HG03439 (cell line): Measurements from ENCODE around the gene NF1.
"Not testable (repeated sequence)": the region's sequence is repeated elsewhere in the genome, so short reads cannot be mapped to it uniquely, and the experiment has no call there.

ENCODE experiments used
- ATAC-seq: cut with Tn5 transposase; IDR thresholded peaks from one replicate; pipeline ENCODE4 v1.9.1; 2021; ENCODE audit warnings: mild to moderate bottlenecking, moderate library complexity; ENCODE audit not compliant: unreplicated experiment

Gene NF1

DNA sequence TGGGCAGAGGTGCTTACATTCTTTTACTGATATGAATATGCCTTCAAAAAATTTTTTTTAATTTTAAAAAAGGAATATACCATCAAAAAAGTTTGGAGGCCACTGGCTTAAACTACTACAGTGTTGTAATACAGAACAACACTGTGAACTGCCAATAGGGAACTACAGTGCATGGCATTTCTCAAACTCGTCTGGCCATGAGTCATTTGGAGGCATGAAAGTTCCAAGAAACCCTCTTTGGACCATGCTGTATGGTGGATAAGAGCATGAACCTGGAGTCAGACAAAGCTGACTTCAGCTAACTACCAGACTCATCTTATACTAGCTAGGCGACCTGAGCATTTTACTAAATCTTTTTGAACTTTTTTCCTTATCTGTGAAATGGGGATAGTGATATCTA is 9.2 kb upstream of the NF1 start:
- no peak for ATAC-seq

DNA sequence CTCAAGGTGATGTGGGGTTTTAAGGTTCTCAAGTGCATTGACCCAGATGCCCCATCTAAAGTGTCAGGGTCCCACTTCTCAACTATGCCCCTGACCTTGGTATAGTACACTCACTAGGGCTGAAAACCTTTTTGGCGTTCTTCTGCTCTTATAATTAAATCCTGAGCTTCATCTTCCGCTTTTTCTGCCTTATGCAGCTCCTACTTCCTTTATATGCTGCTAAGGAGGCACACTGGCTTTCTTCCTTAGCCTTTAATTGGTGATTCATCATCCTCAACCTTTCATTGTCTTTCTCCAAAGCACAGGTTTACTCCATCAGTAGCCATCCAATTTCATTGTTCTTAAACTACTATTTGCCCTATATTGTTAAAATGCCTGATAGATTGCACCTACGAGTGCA is 5.3 kb upstream of the NF1 start:
- ATAC-seq = no peak

DNA sequence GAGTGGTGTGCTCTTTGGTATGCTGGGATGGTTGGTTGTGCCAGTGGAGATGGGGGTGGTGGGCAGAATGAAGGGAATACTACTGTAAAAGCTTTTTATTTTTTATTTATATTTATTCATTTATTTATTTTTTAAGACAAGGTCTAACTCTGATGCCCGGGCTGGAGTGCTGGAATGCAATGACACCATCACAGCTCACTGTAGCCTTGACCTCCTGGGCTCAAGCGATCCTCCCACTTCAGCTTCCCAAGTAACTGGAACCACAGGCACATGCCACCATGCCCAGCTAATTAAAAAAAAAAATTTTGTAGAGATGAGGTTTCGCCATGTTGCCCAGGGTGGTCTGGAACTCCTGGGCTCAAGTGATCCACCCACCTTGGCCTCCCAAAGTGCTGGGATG is 4.1 kb upstream of the NF1 start:
- not testable (repeated sequence) for ATAC-seq

DNA sequence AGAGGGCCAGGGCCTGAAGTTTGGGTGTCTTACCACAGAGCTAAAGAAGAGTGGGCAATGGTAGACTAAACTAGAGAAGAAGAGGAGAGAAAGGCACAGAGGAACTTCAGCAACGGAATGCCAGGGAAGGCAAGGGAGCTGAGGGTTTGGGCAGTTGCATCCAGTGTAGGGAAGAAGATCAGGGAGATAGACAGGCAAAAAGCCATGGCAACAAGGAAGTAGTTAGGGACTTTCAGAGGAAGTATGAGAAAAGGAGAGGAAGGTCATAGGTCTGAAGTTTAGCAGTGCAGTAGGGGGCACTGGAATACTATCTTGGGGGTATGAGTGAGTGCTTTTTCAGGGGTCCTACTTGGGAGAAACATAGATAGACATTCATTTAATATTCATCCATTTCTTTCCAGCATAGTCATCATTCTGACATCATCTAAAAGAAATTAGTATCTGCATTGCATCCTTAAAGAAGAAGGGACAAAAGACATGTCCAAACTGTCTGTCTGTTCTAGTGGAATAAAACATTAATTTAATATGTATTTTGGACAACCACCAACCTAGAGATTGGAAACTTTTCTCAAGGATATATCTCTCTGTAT is 2.2 kb upstream of the NF1 start:
- no peak for ATAC-seq

DNA sequence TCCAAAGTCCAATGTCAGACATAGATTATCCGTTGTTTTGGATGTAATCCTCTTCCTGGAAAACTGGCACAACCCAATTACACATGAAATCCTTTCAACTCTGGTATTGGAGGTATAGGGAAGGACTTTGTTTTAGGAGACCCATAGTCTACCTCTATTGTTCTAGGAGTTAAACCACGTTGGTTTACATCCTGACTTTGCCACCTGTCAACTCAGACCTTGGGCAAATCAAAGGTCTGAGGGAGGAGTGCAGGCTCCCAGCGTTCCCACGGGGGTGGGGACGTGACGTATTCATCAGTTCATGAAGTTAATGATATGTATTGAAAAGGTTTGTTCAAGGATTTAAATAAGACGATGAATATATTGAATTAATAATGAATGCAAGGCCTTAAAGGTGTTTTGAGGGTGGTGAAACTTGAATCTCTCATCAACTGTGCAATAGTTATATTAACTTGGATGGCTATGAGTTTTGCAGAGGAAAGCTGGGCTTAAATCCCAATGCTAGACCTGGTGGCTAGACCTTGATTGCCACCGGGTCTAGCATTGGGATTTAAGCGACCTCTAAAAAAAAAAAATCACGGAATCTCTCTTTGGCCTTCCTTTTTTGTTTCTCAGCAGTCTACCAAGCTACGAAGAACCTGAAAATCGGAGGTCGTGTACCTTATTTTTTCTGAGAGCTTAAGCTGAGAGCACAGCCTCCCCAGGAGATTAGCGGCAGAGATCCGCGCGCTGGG is 744 bp upstream of the NF1 start:
- ATAC-seq = no peak

DNA sequence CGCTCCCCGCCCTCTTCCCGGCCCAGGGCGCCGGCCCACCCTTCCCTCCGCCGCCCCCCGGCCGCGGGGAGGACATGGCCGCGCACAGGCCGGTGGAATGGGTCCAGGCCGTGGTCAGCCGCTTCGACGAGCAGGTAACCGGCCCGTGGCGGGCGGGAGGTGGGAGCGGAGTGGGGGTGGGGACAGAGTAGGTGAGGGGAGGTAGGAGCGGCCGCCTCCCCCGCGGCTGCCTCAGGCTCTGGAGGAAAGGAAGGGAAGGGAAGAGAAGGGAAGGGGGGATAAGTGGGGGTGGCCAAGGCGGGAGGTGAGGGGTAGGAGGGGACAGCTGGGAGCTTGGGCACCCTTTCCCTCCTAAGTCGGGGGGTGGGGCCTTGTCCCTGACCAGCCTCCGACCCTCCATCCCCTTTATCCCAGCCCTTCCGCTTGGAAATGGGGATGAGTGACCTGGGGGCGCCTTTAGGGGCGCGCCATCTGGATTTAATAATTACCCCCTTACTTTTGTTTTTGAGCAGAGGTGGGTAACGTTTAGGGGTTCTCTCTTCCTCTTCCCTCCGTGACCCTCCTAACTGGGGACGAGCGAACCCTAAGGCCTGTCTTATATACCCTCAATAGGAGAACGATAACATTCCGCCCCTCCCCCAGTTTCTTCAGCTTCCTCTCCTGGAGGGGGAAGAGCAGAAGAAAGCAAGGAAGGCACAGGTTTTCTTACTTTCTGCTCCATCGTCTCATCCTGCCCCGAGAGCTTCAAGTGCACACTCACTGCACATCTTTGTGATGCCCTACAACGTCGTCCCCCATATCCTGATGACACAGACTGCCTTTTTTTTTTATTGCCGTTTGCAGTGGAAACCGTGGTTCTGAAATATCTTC is 694 bp downstream of the NF1 start:
- peak; percentile 5 for ATAC-seq

DNA sequence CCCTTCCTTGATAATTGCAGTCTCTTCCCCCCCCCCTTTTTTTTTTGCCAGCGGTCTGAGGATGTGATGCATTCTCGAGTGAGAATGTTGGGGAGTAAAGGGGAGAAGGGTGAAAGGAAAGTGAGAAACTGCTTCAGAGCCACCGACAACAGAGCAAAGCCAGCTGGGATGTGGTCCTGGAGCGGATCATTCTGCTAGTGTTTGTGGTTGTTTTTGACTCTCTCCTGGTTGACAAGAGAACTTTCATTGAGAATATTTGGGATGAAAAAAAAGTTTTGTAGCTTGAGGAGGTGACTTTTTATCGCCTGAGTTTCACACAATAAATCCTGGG is 1.3 kb downstream of the NF1 start:
- no peak for ATAC-seq

DNA sequence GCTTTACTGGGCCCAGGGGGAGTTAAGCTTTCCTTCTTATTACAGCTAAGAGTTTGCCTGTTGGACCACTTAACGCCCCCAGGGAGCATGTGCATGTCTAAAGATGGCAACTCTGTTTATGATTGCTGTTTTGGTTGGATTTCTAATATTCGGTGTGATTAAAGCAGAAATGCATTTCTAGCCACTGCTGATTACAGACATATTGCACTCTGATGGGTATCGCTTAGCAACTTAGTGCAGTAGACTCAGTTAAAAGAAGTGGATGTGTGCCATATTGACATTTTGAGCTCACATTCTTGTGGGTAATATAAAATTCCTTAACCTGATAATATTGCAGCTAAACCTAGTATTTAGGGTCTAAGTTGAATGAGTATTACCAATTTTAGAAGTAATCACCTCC is 4.2 kb downstream of the NF1 start:
- no peak for ATAC-seq

DNA sequence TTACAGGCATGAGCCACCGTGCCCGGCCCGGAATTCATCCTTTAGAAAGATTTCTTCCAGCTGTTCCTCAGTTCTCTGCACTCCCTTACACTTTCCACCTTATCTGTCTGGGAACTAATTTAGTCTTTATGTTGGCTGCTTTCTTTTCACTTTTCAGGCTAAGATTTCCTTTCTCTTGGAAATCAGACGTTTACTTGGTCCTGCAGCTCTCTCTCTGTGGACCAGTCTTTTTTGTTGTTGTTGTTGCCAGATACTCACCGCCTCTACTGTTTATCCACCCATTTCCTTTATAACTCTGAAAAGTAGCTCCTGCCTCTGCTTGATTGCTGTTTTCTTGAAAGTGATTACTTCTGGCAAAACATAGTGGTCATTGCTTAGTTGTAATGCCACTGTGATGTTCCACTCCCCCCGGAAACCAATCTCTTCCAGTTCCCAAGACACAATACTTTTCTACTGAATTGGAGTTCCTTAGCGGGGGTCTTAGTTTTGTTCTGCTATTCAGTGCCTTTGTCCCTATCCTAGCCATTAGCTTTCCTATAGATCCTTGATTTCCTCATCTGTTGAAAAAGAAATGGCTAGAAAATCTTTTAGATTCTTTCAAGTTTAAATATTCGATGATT is 6.2 kb downstream of the NF1 start:
- ATAC-seq = no peak

DNA sequence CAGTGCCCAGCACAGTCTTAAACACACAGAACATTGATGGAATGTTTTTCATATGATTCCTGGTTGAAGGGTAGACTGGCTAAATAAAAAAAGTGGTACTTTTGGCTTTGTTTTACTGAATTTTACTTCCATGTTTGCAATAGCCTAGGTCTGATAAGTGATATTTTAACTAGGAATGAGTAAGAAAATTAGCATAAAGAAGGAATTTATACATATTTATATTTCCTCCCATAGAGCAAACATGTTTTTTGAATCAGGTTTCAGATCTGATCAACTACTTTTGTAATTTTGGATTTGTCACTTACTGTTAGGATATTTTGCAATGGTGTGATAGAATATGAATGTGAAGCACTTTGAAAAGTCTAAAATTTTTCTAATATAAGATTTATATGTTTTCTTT is 7.2 kb downstream of the NF1 start:
- ATAC-seq = no peak

DNA sequence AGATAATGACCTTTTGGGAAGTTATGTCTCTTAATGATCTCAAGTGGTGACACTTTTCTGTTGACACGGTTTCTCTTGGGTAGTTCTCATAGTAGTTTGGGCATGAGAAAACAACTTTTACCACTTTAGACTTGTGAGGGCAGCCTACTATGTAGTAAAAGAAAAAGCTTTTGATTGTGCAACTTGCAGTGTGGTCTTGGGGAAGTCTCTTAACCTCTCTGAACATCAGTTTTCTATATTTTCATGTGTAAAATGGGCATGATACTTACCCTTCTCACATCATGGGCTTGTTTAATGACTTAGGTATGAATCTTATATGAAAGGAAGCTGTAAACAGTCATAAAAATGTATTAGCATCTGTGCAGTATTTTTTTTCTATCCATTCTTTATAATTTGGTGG is 11.2 kb downstream of the NF1 start:
- no peak for ATAC-seq

DNA sequence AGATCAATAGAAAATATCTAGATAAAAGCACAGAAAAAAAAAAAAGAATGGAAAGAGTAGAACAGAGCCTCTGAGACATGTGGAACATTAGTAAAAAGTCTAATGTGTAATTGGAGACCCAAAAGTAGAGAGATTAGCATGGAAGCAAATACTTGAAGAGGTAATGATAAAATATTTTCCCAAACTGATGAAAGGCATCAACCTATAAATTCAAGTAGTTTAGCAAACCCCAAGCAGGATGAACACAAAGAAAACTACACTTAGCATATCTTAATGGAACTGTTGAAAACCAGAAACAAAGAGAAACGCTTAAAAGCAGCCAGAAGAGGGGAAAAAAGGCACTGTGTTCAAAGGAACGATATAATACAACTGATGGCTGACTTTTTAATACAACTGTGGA is 16.4 kb downstream of the NF1 start:
- no peak for ATAC-seq

DNA sequence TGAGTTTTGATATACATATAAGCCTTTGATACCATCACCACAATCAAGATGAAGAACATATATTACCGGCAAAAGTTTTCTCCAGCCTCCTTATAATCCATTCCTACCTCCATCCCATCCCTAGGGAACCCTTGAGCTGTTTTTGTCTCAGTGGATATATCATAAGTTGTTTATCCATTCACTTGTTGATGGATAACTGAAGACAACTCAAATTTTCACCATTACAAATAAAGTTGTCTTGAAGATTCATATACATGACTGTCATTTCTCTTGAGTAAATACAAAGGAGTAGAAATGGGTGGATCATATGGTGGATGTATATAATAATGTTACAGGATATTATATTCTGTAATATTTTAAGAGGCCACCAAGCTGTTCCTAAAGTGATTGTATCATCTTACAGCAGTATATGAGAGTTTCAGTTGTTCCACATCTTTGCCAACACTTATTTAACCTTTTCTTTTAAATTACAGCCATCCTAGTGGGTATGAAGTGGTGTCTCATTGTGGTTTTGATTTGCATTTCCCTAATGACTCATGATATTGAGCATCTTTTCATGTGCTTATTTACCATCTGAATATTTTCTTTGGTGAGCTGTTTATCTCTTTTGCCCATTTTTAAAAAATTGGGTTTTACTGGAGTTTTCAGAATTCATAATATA is 17.4 kb downstream of the NF1 start:
- ATAC-seq = no peak

DNA sequence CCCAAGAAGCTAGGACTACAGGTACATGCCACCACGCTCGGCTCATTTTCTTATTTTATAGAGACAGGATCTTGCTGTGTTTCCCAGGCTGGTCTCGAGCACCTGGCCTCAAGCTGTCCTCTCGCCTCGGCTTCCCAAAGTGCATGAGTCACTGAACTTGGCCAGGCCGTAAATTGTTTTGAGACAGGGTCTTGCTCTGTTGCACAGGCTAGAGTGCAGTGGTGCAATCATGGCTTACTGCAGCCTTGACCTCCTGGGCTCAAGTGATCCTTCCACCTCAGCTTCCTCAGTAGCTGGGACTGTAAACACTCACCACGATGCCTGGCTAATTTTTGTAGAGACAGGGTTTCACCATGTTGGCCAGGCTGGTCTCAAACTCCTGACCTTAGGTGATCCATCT is 18.6 kb downstream of the NF1 start:
- not testable (repeated sequence) for ATAC-seq

DNA sequence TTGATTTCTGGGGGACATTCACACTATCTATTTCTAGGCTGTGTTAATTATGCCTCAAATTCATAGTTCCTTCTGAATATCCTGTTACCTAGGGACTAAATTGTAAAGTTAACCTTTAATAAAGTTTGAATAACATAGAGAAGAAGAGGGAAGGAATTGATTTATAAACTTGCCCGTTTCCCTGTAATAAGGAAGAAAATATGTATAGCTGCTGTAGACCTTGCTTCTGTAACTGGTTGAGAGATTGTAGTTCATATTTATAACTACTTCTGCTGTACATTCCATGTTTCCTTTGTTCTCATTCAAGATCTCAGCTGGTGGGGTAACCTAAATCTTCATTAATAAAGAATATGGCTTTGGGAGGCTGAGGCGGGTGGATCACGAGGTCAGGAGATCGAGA is 19.2 kb downstream of the NF1 start:
- ATAC-seq = no peak

DNA sequence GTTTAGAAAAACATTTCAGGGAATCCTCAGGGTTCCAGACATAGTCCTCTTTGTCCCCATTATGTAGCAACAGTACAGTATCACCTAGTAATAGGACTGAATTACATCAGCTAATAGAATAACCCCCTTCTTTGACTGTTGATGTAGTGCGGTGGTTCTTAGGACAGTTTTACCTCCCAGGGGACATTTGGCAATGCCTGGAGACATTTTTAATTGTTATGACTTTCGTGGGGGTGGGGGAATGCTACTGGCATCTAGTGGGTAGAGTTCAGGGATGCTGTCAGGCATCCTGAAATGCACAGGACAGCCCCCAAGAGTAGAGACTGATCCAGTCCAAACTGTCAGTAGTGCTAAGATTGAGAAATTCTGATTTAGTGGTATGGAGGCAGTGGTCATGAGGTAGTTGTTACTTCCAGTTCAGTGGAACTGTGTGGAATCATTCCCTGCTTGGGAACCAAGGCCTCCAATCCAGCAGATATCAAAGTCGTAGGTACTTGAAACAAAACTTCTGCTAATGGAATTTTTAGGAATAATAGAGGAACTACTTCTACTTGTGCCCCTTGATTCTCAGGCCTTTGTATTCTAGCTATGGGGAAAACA is 20.3 kb downstream of the NF1 start:
- ATAC-seq = no peak

DNA sequence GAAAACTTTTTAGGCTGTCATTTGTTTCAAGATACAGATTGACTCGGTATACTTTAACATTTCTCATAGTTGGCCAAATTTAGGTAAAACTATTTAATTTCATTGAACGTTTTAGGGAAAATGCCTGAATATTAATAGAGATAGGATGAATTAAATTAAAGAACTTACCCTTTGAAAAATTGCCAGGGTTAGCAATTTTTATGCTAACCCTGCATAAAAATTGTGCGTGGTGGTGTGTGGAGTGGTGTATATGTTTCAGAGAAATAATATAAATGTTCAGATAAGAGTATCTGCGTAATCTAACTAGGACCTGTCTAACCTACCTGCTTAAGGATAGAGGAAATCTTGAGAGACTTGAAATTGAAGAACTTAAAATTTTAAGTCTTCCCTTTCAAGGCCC is 21.4 kb downstream of the NF1 start:
- ATAC-seq = no peak

DNA sequence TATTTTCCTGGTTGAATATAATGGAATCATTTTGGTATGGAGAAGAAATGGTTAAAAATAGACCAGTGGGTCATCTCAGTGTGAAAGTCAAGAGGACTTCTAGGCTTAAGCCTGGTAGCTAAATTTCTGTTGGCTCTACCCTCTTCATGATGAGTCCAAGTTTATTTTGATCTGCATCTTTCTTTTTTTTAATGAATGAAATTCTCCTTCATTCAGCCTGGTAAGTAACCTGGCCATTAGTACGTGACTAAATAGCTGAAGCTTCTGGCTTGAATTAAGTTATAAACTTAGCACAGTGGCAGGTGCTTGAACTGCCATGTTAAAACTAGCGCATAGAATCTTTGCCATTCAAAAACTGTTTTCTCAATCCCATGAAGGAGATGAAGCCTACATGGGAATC is 28.0 kb downstream of the NF1 start:
- no peak for ATAC-seq

DNA sequence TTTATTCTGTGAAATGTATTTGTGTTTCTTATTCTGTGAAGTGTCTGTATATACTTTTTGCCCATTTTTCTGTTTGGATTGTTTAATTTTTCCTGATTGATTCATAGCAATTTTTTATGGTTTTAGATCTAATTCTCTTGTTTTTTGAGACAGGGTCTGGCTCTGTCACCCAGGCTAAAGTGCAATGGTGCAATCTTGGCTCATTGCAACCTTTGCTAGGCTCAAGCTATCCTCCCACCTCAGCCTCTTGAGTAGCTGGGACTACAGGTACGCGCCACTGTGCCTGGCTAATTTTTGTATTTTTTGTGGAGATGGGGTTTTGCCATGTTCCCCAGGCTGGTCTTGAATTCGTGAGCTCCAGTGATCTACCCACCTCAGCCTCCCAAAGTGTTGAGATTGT is 31.5 kb downstream of the NF1 start:
- ATAC-seq = no peak

DNA sequence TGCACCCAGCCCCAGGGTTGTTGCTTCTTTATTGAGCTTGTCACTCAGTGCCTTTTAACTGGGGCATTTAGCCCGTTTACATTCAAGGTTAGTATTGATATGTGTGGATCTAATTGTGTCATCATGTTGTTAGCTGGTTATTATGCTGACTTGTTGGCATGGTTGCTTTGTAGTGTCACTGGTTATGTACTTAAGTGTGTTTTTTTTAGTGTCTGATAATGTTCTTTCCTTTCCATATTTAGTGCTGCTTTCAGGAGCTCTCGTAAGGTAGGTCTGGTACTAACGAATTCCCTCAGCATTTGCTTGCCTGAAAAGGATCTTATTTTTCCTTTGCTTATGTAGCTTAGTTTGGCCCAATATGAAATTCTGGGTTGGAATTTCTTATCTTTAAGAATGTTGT is 33.5 kb downstream of the NF1 start:
- ATAC-seq = no peak
